Natural killer cell treated with Interleukin-12 subunit alpha and Interleukin-12 subunit beta and Interleukin-15 and Interleukin-18, amount 100 ng/mL, for 72 hours (primary cell): ENCODE measurements around the gene OLA1. TPM values are rescaled to one million over a fixed set of nuclear protein-coding genes. Genes with fewer than 3 reads are reported as not detected.

Experiments used
- total RNA-seq, 2 donors: library from RNA; stranded (reverse); gene quantifications; one replicate each; pipeline ENCODE4 v1.2.3, GENCODE V29; 2022

OLA1 gene
- total RNA-seq, 2 donors from 2014 or later: 78.0 to 88.5 TPM

Other genes starting within 250 kb of the OLA1 start
- not detected for gene SP9, start 86.4 kb upstream of the OLA1 start, total RNA-seq
- 10 to 100 TPM; 22.1 to 26.7 TPM for gene SCRN3, start 147.2 kb upstream of the OLA1 start, total RNA-seq
- gene GPR155, start 238.5 kb upstream of the OLA1 start, total RNA-seq: 1 to 10 TPM; 3.2 to 3.6 TPM